SK-N-SH treated with all-trans-retinoic acid at 6 μM for 48 hours (cell line): ENCODE results near the gene RAP2B.

Experiments used
- ARNTL ChIP-seq: fragments of 450-650 bp; formaldehyde crosslinking; IDR thresholded peaks from 2 replicates; pipeline ENCODE4 v1.5.0; 2020; ENCODE audit warnings: low read depth, mild to moderate bottlenecking, moderate library complexity, borderline replicate concordance
- CREB5 ChIP-seq: fragments of 250-450 bp; sonication (Bioruptor Pico); IDR thresholded peaks from 2 replicates; pipeline ENCODE4 v1.5.1; 2020; ENCODE audit warnings: low read depth, mild to moderate bottlenecking, moderate library complexity
- CSDC2 ChIP-seq: fragments of 250-450 bp; sonication (Bioruptor Pico); IDR thresholded peaks from 2 replicates; pipeline ENCODE4 v1.5.0; 2020; ENCODE audit warnings: mild to moderate bottlenecking, moderate library complexity
- CSRNP3 ChIP-seq: fragments of 250-450 bp; sonication (Bioruptor Pico); IDR thresholded peaks from 2 replicates; pipeline ENCODE4 v1.5.1; 2021; ENCODE audit warnings: mild to moderate bottlenecking, moderate library complexity
- ESRRG ChIP-seq: fragments of 250-450 bp; sonication (Bioruptor Pico); IDR thresholded peaks from 2 replicates; pipeline ENCODE4 v1.6.1; 2021; ENCODE audit warnings: mild to moderate bottlenecking
- ISL1 ChIP-seq: fragments of 250-450 bp; sonication (Bioruptor Pico); IDR thresholded peaks from 2 replicates; pipeline ENCODE4 v2.1.2; 2022; ENCODE audit warnings: mild to moderate bottlenecking, moderate library complexity
- PATZ1 ChIP-seq: fragments of 250-450 bp; sonication (Bioruptor Pico); IDR thresholded peaks from 2 replicates; pipeline ENCODE4 v1.8.0; 2020; ENCODE audit warnings: mild to moderate bottlenecking, moderate library complexity, borderline replicate concordance
- SNAI2 ChIP-seq: fragments of 250-450 bp; sonication (Bioruptor Pico); IDR thresholded peaks from 2 replicates; pipeline ENCODE4 v1.5.0; 2020; ENCODE audit warnings: mild to moderate bottlenecking, moderate library complexity
- TCF4 ChIP-seq: fragments of 250-450 bp; sonication (Bioruptor Pico); IDR thresholded peaks from 2 replicates; pipeline ENCODE4 v1.8.0; 2021; ENCODE audit warnings: mild to moderate bottlenecking, moderate library complexity, borderline replicate concordance
- TOX ChIP-seq: fragments of 250-450 bp; sonication (Bioruptor Pico); IDR thresholded peaks from 2 replicates; pipeline ENCODE4 v1.8.0; 2021; ENCODE audit warnings: mild to moderate bottlenecking, moderate library complexity, borderline replicate concordance
- TSHZ2 ChIP-seq: fragments of 250-450 bp; sonication (Bioruptor Pico); IDR thresholded peaks from 2 replicates; pipeline ENCODE4 v1.5.0; 2020; ENCODE audit warnings: mild to moderate bottlenecking, moderate library complexity
- ZFP30 ChIP-seq: fragments of 450-650 bp; formaldehyde crosslinking; IDR thresholded peaks from 2 replicates; pipeline ENCODE4 v1.5.0; 2022; ENCODE audit warnings: mild to moderate bottlenecking, moderate library complexity
- ZNF70 ChIP-seq: fragments of 450-650 bp; formaldehyde crosslinking; IDR thresholded peaks from 2 replicates; pipeline ENCODE4 v1.5.0; 2020; ENCODE audit warnings: mild to moderate bottlenecking, moderate library complexity
- ZNF8 ChIP-seq: fragments of 450-650 bp; formaldehyde crosslinking; IDR thresholded peaks from 2 replicates; pipeline ENCODE4 v1.5.0; 2020; ENCODE audit warnings: mild to moderate bottlenecking, moderate library complexity

GRCh38 chr3:153166796-153167195, 4.8 kb downstream of the RAP2B start:
- TF ChIP-seq PATZ1 (CRISPR knock-in tag) (no peak), TOX (CRISPR knock-in tag) (no peak), ZFP30 (CRISPR knock-in tag) (no peak), ESRRG (no peak), CSDC2 (CRISPR knock-in tag) (no peak), CSRNP3 (CRISPR knock-in tag) (no peak), TSHZ2 (CRISPR knock-in tag) (no peak), ARNTL (CRISPR knock-in tag) (no peak), ZNF70 (CRISPR knock-in tag) (no peak), ISL1 (CRISPR knock-in tag) (no peak), TCF4 (no peak), SNAI2 (CRISPR knock-in tag) (no peak), ZNF8 (CRISPR knock-in tag) (no peak), CREB5 (no peak)
